HG03039 (cell line): Measurements from ENCODE around the gene CHST14.
"Not testable (repeated sequence)": the region's sequence is repeated elsewhere in the genome, so short reads cannot be mapped to it uniquely, and the experiment has no call there.

ENCODE experiments used
- ATAC-seq: cut with Tn5 transposase; IDR thresholded peaks from one replicate; pipeline ENCODE4 v1.9.1; 2021; ENCODE audit warnings: mild to moderate bottlenecking, moderate library complexity; ENCODE audit not compliant: unreplicated experiment

The CHST14 gene

GRCh38 chr15:40440743-40441564 lies 29.8 kb upstream of the CHST14 start, which contains the start of gene BAHD1:
BAHD1 (plus strand) TSS chr15:40440953; CDS start chr15:40458465, 17,512 bp downstream.
- peak; percentile 83 for ATAC-seq

- ATAC-seq: no peak
Observed at GRCh38 chr15:40441565-40442531, 28.9 kb upstream of the CHST14 start.

GRCh38 chr15:40443255-40443654 lies 27.5 kb upstream of the CHST14 start:
- no peak for ATAC-seq

- ATAC-seq: no peak
Observed at GRCh38 chr15:40443846-40444245, 26.9 kb upstream of the CHST14 start.

DNA sequence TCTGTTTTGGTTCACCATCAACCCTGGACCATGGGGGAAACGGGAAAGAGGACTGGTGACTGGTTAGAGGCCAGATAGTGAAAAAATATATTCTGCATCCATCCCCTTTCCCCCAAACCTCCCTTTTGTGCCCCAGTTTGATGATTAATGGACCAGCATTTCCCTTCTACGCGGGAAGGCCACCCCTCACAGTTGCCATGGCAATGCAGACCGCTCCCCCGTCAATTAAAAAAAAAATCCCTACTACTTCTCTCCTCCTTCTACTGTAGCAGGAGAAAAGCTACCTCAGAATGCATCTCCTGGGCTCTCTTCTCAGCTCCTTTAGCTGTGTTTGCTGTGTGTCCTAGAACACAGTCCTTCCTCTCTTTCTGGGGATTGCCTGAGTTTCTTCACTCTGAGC lies 26.0 kb upstream of the CHST14 start:
- no peak for ATAC-seq

DNA sequence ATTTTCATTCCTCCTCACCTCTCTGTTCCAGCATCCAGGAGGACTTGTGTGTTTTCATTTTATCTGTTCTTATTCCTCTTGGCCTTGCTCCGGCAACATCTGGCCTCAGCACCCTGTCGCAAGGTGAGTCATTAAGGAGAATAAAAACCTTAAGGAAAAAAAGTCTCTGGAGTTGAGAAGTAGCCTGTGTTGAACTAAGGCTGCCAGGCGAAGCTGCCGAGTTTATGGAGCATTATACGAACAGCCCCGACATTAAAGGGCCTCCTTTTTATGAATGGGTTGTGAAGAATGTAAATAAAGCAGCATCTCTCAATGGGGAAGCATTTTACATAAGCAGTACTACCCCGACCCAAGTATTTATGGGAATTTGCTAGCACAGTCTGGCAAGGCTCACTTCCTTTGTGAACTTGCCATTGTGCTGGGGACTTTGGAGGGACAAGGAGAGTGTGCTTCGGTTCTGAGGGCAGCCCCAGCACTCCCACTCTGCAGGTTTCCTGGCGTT lies 25.3 kb upstream of the CHST14 start:
- no peak for ATAC-seq

DNA sequence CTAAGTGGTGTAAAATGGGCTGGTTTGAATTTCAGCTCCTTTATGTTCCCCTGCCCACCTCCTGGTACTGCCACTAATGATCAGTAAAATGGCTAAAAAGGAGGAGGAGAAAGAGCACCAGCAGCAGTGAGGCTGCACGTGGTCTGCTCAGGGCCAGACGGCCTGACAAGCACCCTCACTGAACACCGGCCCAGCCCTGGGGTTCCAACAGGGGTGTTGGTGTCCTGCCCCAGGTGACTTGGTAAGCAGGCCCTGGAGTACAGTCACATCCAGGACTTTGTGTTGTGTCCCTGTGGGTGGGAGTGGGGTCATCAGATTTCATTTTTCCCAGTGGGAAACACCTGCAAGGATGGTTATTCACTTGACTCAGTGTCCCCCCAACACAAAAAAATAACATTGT lies 24.6 kb upstream of the CHST14 start:
- ATAC-seq: no peak

DNA sequence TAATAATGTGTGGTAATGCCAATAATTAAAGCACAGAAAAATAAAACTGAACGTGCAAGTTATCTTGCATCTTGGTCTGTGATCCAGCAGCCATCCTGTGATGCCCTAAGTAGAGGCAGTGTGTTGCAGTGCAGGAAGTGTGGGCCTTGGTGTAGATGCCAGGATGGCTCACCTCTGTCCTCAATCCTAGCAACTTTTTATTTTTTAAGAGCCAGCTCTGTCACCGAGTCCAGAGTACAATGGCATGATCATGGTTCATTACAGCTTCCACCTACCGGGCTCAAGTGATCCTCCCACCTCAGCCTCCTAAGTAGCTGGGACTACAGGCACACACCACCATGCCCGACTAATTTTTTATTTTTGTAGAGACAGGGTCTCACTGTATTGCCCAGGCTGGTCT lies 22.4 kb upstream of the CHST14 start:
- ATAC-seq: no peak

DNA sequence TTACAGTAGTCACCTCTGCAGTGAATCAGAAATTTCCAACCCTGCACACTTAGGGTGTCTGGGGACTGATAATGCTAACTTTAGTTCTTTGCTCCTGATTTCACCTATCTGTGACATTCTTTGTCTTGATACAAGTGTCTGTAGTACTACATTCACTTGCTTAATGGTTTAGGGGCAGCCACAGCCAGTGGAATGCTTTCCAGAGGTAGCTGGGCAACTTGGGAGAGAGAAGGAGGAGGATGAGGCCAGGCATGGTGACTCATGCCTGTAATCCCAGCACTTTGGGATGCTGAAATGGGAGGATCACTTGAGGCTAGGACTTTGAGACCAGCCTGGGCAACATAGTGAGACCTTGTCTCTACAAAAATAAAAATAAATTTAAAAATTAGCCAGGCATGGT lies 21.5 kb upstream of the CHST14 start:
- ATAC-seq: no peak

GRCh38 chr15:40450047-40450446 lies 20.7 kb upstream of the CHST14 start:
- ATAC-seq: no peak

DNA sequence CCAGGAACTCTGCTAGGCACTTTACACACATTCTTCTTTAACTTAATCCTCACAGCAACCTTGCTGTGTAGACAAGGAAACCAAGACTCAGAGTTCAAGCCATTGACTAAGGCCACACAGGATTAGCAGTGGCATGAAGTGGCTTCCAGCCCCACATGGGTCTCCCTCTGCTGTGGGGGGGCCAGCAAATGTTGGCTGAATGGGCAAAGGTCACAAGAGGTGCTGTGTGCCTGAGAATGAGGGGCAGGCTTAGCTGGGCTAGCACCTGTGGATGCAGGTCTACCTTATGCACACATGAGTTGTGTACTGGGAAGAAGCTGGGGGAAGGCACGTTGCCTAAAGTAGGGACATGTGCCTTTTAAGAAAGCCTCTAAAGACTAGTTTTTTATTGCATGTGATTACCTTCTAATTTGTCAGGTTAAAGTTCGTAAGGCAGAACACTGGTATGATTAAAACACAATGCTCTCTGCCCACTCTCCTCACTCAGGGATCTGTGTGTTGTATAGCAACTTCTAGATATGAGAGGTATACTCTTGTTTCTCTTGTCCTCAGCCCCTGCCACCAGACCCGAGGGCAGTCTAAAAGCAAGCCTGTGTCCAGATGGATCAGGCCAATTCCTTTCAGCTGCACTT lies 19.1 kb upstream of the CHST14 start:
- ATAC-seq: no peak

- ATAC-seq: no peak
Observed at GRCh38 chr15:40452296-40453090, 18.3 kb upstream of the CHST14 start.

- ATAC-seq: not testable (repeated sequence)
Observed at GRCh38 chr15:40453941-40454340, 16.8 kb upstream of the CHST14 start.

GRCh38 chr15:40454904-40455391 lies 15.8 kb upstream of the CHST14 start:
- no peak for ATAC-seq

GRCh38 chr15:40456299-40456712 lies 14.5 kb upstream of the CHST14 start:
- ATAC-seq: no peak

DNA sequence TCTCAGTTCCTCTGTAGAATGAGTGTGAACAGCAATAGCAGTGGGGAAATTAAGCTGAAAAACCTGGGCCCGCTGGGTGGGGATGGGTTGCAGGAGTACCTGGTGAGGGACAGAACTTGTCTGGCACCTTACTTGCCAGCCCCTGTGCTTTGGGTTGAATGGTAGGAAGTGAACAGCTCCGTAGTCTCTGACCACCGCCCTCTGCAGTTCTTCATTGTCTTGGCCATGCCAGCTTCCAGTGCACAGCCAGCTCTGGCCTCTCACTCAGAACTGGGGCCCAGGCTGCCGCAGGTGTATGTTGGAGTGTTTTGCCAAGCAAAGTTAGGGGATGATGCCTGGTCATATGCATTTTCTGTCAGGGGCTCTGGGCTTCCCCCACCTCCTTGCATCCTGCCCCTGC lies 14.0 kb upstream of the CHST14 start:
- no peak for ATAC-seq

DNA sequence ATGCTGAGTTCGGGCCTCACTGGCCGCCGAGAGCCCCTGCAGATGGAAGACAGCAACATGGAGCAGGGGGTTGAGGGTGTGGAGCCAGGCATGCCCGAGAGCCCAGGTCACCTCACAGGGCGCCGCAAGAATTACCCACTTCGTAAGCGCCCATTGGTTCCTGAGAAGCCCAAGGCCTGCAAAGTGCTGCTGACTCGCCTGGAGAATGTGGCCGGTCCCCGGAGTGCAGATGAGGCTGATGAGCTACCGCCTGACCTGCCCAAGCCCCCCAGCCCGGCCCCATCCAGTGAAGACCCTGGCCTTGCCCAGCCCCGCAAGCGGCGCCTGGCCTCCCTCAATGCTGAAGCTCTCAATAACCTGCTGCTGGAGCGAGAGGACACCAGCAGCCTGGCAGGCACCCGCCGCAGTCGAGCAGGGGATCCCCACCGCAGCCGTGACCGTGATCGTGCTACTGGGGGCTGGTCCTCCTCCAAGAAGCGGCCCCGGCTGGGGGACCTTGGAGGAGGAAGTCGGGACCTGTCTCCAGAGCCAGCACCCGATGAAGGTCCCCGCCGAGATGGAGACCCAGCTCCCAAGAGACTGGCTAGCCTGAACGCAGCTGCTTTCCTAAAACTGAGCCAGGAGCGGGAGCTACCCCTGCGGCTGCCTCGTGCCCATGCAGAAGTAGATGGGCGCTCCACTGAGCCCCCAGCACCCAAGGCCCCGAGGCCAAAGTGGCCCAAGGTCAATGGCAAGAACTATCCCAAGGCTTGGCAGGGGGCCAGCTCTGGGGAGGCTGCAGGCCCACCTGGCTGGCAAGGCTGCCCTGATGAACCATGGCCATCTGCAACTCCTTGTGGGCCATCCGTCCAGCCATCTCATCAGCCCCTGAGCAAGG lies 12.1 kb upstream of the CHST14 start:
- ATAC-seq: no peak

- ATAC-seq: no peak
Observed at GRCh38 chr15:40459391-40460015, 11.3 kb upstream of the CHST14 start.

GRCh38 chr15:40460404-40460803 lies 10.4 kb upstream of the CHST14 start:
- no peak for ATAC-seq
